ENCODE results near the gene NOM1.

- TF ChIP-seq REST (IDR thresholded peaks at IDR 0.05; ENCODE audit: insufficient replicate concordance, low read depth) (no peak), CTCF (IDR thresholded peaks at IDR 0.05; ENCODE audit: insufficient read depth, low read length) (no peak), POLR2AphosphoS5 (IDR thresholded peaks at IDR 0.05; ENCODE audit: low read depth) (no peak), GABPA (IDR thresholded peaks at IDR 0.05; ENCODE audit: low read depth) (no peak), SPI1 (IDR thresholded peaks at IDR 0.05; ENCODE audit: borderline replicate concordance, low read depth) (no peak)
Measured at GRCh38 chr7:156962145-156962544, 12.6 kb downstream of the NOM1 start.
